ENCODE data around the gene CHD1.
A peak's percentile ranks its signal among the peaks of the same experiment; 100 is the strongest.

CHD1 gene

DNA sequence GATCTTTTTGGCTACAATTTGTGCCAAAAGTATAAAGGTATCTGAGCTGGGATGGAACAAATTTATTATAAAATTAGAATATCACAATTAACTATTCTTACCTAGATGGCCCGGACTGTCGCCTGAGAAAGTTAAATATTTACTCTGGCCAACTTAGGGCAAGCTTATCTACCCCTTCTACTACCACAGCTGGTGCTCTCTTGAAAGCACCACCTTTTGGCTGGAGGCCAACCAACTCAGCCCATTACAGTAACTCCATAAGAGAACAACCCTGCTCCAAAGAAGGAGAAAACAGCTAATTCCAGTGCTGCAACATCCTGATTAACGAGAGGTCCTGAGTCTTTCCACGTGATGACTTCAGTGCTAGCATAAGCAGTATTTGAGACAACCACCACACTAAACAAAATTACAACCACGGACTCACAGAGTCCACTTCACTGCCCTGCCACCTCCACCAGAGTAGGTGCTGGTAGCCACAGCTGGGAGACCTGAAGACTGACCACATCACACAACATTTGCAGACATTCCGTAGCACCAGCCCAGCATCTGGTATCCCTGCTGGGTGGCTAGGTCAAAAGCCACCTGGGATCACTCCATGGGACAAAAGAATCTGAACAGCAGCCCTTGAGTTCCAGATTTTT, 112.1 kb downstream of the CHD1 start:
- TF ChIP-seq, protein P1, sequence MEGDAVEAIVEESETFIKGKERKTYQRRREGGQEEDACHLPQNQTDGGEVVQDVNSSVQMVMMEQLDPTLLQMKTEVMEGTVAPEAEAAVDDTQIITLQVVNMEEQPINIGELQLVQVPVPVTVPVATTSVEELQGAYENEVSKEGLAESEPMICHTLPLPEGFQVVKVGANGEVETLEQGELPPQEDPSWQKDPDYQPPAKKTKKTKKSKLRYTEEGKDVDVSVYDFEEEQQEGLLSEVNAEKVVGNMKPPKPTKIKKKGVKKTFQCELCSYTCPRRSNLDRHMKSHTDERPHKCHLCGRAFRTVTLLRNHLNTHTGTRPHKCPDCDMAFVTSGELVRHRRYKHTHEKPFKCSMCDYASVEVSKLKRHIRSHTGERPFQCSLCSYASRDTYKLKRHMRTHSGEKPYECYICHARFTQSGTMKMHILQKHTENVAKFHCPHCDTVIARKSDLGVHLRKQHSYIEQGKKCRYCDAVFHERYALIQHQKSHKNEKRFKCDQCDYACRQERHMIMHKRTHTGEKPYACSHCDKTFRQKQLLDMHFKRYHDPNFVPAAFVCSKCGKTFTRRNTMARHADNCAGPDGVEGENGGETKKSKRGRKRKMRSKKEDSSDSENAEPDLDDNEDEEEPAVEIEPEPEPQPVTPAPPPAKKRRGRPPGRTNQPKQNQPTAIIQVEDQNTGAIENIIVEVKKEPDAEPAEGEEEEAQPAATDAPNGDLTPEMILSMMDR (IDR thresholded peaks at IDR 0.05; ENCODE audit: low read depth, low read length), result no peak
- DNase-seq (ENCODE audit: low read depth in 2 of 2), result peak; percentile 17 to 39

DNA sequence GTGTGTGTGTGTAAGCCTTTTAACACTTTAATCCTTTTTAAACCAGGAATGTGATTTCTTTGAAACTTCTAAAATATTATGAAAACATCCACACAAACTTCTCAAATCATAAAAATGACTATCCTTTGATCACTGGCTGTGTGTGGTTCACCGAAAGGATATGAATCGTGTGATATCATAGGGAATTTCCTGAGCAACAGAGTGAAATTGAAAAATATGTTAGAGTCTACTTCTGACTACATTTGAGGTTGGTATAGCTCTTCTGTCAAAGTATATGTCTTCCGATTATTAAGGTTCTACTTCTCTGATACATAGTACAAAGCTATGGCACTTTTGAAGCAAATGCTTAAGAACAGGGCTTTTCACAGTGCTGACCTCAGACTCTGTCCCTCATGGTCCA, 115.1 kb downstream of the CHD1 start:
- no peak for DNase-seq (ENCODE audit: low read depth in 2 of 2)
- no peak overlapping the region for H3K4me3 ChIP-seq (replicated peaks in 1 of 2; ENCODE audit: low read depth in 2 of 2, low read length in 2 of 2)
- TF ChIP-seq, protein P1 (IDR thresholded peaks at IDR 0.05; ENCODE audit: low read depth, low read length), result no peak

More for the DNA sequence above, 112.1 kb downstream of the CHD1 start:
- H3K4me3 ChIP-seq (replicated peaks in 1 of 2; ENCODE audit: low read depth in 2 of 2, low read length in 2 of 2), result no peak overlapping the region

DNA sequence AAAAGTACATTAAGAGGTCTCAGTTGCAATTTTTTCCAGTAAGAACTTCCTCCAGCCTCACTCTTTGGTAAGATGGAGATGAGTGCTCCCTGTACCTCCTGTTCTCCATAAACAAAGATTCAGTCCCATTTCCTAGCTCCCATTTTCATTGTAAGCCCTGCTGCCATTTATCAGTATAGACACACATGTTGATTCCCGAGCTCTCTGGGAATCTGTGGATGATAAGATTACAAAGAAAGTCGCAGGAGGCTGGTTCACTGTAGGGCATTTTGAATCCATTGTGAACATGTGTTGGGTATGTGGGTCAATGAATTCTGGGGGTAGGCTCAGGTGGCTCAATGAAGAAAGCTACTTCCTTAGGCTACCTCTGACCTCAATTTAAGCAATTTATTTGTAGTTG, 118.6 kb downstream of the CHD1 start:
- no peak for DNase-seq (ENCODE audit: low read depth in 2 of 2)
- no peak overlapping the region for H3K4me3 ChIP-seq (replicated peaks in 1 of 2; ENCODE audit: low read depth in 2 of 2, low read length in 2 of 2)
- TF ChIP-seq, protein P1 (IDR thresholded peaks at IDR 0.05; ENCODE audit: low read depth, low read length), result no peak

DNA sequence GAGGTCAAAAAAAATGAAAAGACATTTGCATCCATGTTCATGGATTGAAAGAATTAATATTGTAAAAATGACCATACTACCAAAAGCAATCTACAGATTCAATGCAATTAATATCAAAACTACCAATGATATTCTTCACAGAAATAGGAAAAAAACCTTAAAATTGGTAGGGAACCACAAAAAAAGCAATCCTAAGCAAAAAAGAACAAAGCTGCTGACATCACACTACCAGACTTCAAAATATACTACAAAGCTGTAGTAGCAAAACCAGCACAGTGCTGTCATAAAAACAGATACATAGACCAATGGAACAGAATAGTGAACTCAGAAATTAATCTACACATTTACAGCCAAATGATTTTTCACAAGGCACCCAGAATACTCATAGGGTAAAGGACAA, 121.0 kb downstream of the CHD1 start:
- TF ChIP-seq, protein P1 (IDR thresholded peaks at IDR 0.05; ENCODE audit: low read depth, low read length), result no peak
- no peak for DNase-seq (ENCODE audit: low read depth in 2 of 2)
- H3K4me3 ChIP-seq (replicated peaks in 1 of 2; ENCODE audit: low read depth in 2 of 2, low read length in 2 of 2), result no peak overlapping the region

DNA sequence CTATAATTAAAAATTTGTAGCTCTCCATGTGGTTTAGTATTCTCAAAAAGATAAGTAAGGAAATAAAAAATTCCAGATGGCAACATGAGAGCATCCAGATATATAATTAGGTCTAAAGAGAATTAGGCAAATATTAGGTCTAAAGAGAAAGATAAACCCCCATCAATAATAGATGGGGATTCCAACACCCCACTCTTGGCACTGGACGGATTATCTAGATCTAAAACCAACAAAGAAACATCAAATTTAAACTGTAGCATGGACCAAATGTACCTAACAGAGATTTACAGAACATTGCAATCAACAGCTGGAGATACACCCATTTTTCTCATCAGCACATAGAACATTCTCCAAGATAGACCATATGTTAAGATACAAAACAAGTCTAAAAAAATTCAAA, 123.7 kb downstream of the CHD1 start:
- TF ChIP-seq, protein P1 (IDR thresholded peaks at IDR 0.05; ENCODE audit: low read depth, low read length), result no peak
- no peak for DNase-seq (ENCODE audit: low read depth in 2 of 2)
- H3K4me3 ChIP-seq (replicated peaks in 1 of 2; ENCODE audit: low read depth in 2 of 2, low read length in 2 of 2), result no peak overlapping the region

DNA sequence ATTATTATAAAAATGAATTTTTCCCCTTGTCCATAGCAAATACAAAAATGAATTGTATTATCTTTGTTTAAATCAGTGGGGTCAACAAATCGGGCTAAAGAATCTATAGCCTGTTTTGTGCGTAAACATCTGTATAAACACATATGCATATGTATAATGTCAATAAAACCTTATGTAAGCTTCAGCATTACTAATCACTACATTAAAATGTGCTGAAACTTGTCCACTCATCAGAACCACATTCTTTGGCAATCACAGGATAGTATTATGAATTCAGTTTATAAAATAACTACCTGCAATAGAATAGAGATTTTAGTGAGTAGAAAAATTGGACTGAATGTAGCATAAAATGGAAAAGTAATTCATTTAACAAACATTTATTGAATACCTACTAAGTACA, 124.7 kb downstream of the CHD1 start:
- DNase-seq (ENCODE audit: low read depth in 2 of 2), result no peak
- H3K4me3 ChIP-seq (replicated peaks in 1 of 2; ENCODE audit: low read depth in 2 of 2, low read length in 2 of 2), result no peak overlapping the region
- TF ChIP-seq, protein P1 (IDR thresholded peaks at IDR 0.05; ENCODE audit: low read depth, low read length), result no peak

Measured in cardiac fibroblast (primary cell).